ENCODE measurements around the gene DENND4A. TPM values are rescaled to one million over a fixed set of nuclear protein-coding genes. Genes with fewer than 3 reads are reported as not detected.

The DENND4A gene
- total and polyA plus RNA-seq, 10 donors, result 9.4 to 88.2 (median 57.3) TPM

GRCh38 chr15:65610871-65611718 lies 181.0 kb downstream of the DENND4A start, which contains the start of gene INTS14:
INTS14 (minus strand) TSS chr15:65611131; CDS start chr15:65607380, 3,751 bp downstream.
- Histone ChIP-seq H3K4me1 (peaks cover 18 to 65% (median 36%) of the 10 kb centered on the region in 6 donors), H3K27ac (peak within 1 kb of the TSS; percentile 90 to 95 (median 93)), H3K9me3 (no peaks in the 10 kb centered on the region), H3K36me3 (peaks cover 0 to 7% (median 0%) of the 10 kb centered on the region in 6 donors), H3K4me3 (peak within 1 kb of the TSS; percentile 44 to 93 (median 81)), H3K27me3 (replicated peaks in 1 of 7) (no peaks in the 10 kb centered on the region)
- intact Hi-C loops (cut with DNase I; ENCODE audit: low total_unique reads), result no loop called here
- DNase-seq, result peak; percentile 98
- peak in 2 of 3 donors; percentile 53 to 58 for TF ChIP-seq POLR2A (IDR thresholded peaks at IDR 0.05)
- TF ChIP-seq POLR2AphosphoS5 (IDR thresholded peaks at IDR 0.05), result peak; percentile 95 to 96 (median 95)
- TF ChIP-seq CTCF (IDR thresholded peaks at IDR 0.05 in 8 of 11, conservative IDR thresholded peaks at IDR 0.05 in 3 of 11), result peak in 10 of 11 experiments; percentile 42 to 86 (median 74)
- 0 to 2% (median 1%) methylated on average over 54 to 64 of the region's 64 CpGs for WGBS, 5 donors

Small RNA genes lying within 50 kb of the gene (microRNA-seq; reads per million reads assigned to microRNA genes)
- gene MIR4511, result 0 to 0.70 (median 0) reads per million in 3 donors

Small RNA genes lying within 50 kb of the gene (small RNA-seq; reads per million reads assigned to genes)
- gene MIR4511 (0 to 0.12 (median 0.07) reads per million in 4 donors), gene SNORD13E (0 reads per million in 4 donors)

Other genes with a start within 250 kb of the DENND4A start
- 10 to 100 TPM; 32.9 to 71.3 (median 44.9) TPM for gene INTS14, start 181.2 kb downstream of the DENND4A start, total RNA-seq
- 10 to 100 TPM; 17.2 to 30.9 (median 28.0) TPM for gene INTS14, start 181.2 kb downstream of the DENND4A start, polyA plus RNA-seq
- 10 to 100 TPM in 3 of 7 donors, 1 to 10 TPM in 4; 7.7 to 19.0 (median 8.8) TPM for gene SLC24A1, start 170.4 kb downstream of the DENND4A start, total RNA-seq
- gene SLC24A1, start 170.4 kb downstream of the DENND4A start, polyA plus RNA-seq, result 1 to 10 TPM; 1.7 to 4.1 (median 1.8) TPM
- 100 to 1,000 TPM; 173 to 313 (median 255) TPM for gene RAB11A, start 77.2 kb upstream of the DENND4A start, total RNA-seq
- gene RAB11A, start 77.2 kb upstream of the DENND4A start, polyA plus RNA-seq, result 100 to 1,000 TPM in 2 of 3 donors, 10 to 100 TPM in 1; 86.7 to 153 (median 128) TPM

Measured in spleen (tissue), 11 donors.